Endothelial cell of umbilical vein (primary cell): Measurements from ENCODE around the gene CTIF. TPM values are rescaled to one million over a fixed set of nuclear protein-coding genes. Genes with fewer than 3 reads are reported as not detected.

Source experiments
- BruUV-seq: library from RNA; stranded (reverse); fragments of 400-500 nt; replicated peaks from 2 replicates; lab custom pipeline; 2021; lab: Mats Ljungman, UMichigan
- CTCF ChIA-PET: fragments of 300-600, 350-600 bp; sonication (Branson Sonifier 250); formaldehyde crosslinking; loops from one replicate; lab custom pipeline; 2021; ENCODE audit warnings: antibody characterized with exemption, inconsistent platforms; lab: Charles Lee
- POLR2A ChIA-PET: fragments of 300-600, 350-600 bp; sonication (Branson Sonifier 250); formaldehyde crosslinking; loops from one replicate; lab custom pipeline; 2021; ENCODE audit warnings: antibody characterized with exemption, inconsistent platforms; lab: Charles Lee
- DNase-seq: peaks from one replicate; pipeline ENCODE4 v3.0.0-alpha.2; 2011; ENCODE audit warnings: low read depth, low spot score
- FAIRE-seq: peaks from 2 replicates; lab custom pipeline; 2011; peaks lifted over from hg19 to GRCh38; lab: Jason Lieb, UNC
- H2AFZ ChIP-seq: 2 replicates; pipeline ENCODE4 v1.6.0; 2012; ENCODE audit warnings: low read depth, low read length, control low read depth, inconsistent platforms
- H3K27ac ChIP-seq: 2 replicates; pipeline ENCODE4 v1.5.1; 2011; ENCODE audit warnings: low read depth, mild to moderate bottlenecking, control low read depth, low read length, moderate library complexity; ENCODE audit not compliant: insufficient read depth
- H3K27me3 ChIP-seq, 2 experiments: 2 replicates each; pipeline versions ENCODE4 v1.6.0 to v1.6.1; 2011; ENCODE audit warnings: low read length in 2 of 2, mixed read lengths in 1 of 2; ENCODE audit not compliant: control insufficient read depth in 2 of 2, insufficient read depth in 2 of 2
- H3K36me3 ChIP-seq, 2 experiments: 2 replicates in 1 of 2; 3 replicates in 1 of 2; pipeline ENCODE4 v1.5.1; 2011; ENCODE audit warnings: low read length in 2 of 2, mild to moderate bottlenecking in 1 of 2, moderate library complexity in 1 of 2; ENCODE audit not compliant: control insufficient read depth in 2 of 2, insufficient read depth in 2 of 2; ENCODE audit errors: extremely low read depth in 1 of 2
- H3K4me1 ChIP-seq: 3 replicates; pipeline ENCODE4 v1.5.1; 2011; ENCODE audit warnings: mild to moderate bottlenecking, low read length; ENCODE audit not compliant: control insufficient read depth, insufficient read depth; ENCODE audit errors: extremely low read depth
- H3K4me2 ChIP-seq: 2 replicates; pipeline ENCODE4 v1.6.1; 2011; ENCODE audit warnings: low read length, control low read depth, mixed read lengths; ENCODE audit not compliant: insufficient read depth
- H3K4me3 ChIP-seq, 3 experiments: fragments of 200-600 bp in 1 of 3; sonication (generic), shearing (Covaris generic) in 1 of 3; replicated peaks in 1 of 3; 2 replicates each; pipeline ENCODE4 v1.5.1; 2011 to 2016; ENCODE audit warnings: control low read depth in 3 of 3, low read length in 3 of 3, mild to moderate bottlenecking in 2 of 3, inconsistent platforms in 1 of 3, low read depth in 1 of 3, moderate library complexity in 1 of 3; ENCODE audit not compliant: insufficient read depth in 1 of 3
- H3K79me2 ChIP-seq: 2 replicates; pipeline ENCODE4 v1.6.0; 2012; ENCODE audit warnings: low read length, inconsistent platforms; ENCODE audit not compliant: control insufficient read depth, insufficient read depth
- H3K9ac ChIP-seq: replicated peaks from 2 replicates; pipeline ENCODE3; 2011; ENCODE audit warnings: low read length, control low read depth; ENCODE audit not compliant: insufficient read depth; ENCODE audit errors: extremely low read depth
- H3K9me1 ChIP-seq: replicated peaks from 3 replicates; pipeline ENCODE4 v1.6.0; 2011; ENCODE audit warnings: mild to moderate bottlenecking, low read length; ENCODE audit not compliant: control insufficient read depth, insufficient read depth; ENCODE audit errors: extremely low read depth
- H3K9me3 ChIP-seq: replicated peaks from 2 replicates; pipeline ENCODE4 v1.5.1; 2012; ENCODE audit warnings: low read length, inconsistent platforms; ENCODE audit not compliant: control insufficient read depth, insufficient read depth
- H4K20me1 ChIP-seq: replicated peaks from 2 replicates; pipeline ENCODE3; 2011; ENCODE audit warnings: mild to moderate bottlenecking, low read length; ENCODE audit not compliant: control insufficient read depth, insufficient read depth; ENCODE audit errors: extremely low read depth
- EZH2 ChIP-seq: IDR thresholded peaks from 2 replicates; pipeline ENCODE4 v1.6.1; 2012; ENCODE audit warnings: borderline replicate concordance, low read depth, mild to moderate bottlenecking, moderate library complexity, low read length, inconsistent platforms; ENCODE audit not compliant: severe bottlenecking
- FOS ChIP-seq: IDR thresholded peaks from 2 replicates; pipeline ENCODE4 v1.6.1; 2011; ENCODE audit warnings: mild to moderate bottlenecking, low read length, moderate library complexity, borderline replicate concordance; ENCODE audit not compliant: insufficient read depth
- GATA2 ChIP-seq: IDR thresholded peaks from 2 replicates; pipeline ENCODE4 v1.7.0; 2011; ENCODE audit warnings: low read depth, mild to moderate bottlenecking, moderate library complexity, mixed read lengths, low read length; ENCODE audit not compliant: insufficient read length, insufficient read depth
- JUN ChIP-seq: IDR thresholded peaks from 2 replicates; pipeline ENCODE4 v1.6.1; 2011; ENCODE audit warnings: borderline replicate concordance, low read depth; ENCODE audit not compliant: insufficient read length, insufficient read depth
- MYC ChIP-seq: IDR thresholded peaks from one replicate; pipeline ENCODE4 v1.6.1; 2011; ENCODE audit warnings: mild to moderate bottlenecking, low read depth, low read length
- POLR2A ChIP-seq: IDR thresholded peaks from 2 replicates; pipeline ENCODE4 v1.6.1; 2012; ENCODE audit warnings: low read depth, mild to moderate bottlenecking, control low read depth, low read length
- POLR2AphosphoS5 ChIP-seq: IDR thresholded peaks from 2 replicates; pipeline ENCODE4 v1.6.1; 2012; ENCODE audit warnings: low read depth, mild to moderate bottlenecking, control low read depth, low read length, moderate library complexity; ENCODE audit not compliant: insufficient read depth
- dilution Hi-C: fragments of 300-500 bp; cut with MboI; formaldehyde crosslinking; loops from one replicate; pipeline ENCODE4 v1.15.0; 2019; ENCODE audit warnings: low sequenced_read_pairs; ENCODE audit not compliant: extremely low pct_ligation_motif_present
- intact Hi-C: fragments of 100-400 bp; cut with micrococcal nuclease; formaldehyde crosslinking; loops from one replicate; pipeline ENCODE4 v1.10.0; 2022
- polyA plus RNA-seq, 4 experiments: library from polyadenylated mRNA; depleted of rRNA in 3 of 4; stranded (reverse) in 3 of 4; unstranded in 1 of 4; fragments of >200 nt; gene quantifications; 2 replicates each; pipeline versions ENCODE4 v1.2.1 to v1.2.3, GENCODE V29; 2011 to 2012; ENCODE audit warnings: missing spikeins in 1 of 4
- total RNA-seq: library from RNA; stranded (reverse); gene quantifications from 2 replicates; pipeline ENCODE4 v1.2.3, GENCODE V29; 2021
- TF ChIP-seq, protein P1 (sequence below), 2 donors: IDR thresholded peaks; 1 replicate in 1 of 2; 2 replicates in 1 of 2; pipeline ENCODE4 v1.5.1; 2011; ENCODE audit warnings: low read length in 2 of 2, mild to moderate bottlenecking in 2 of 2, moderate library complexity in 2 of 2, control low read depth in 1 of 2, inconsistent platforms in 1 of 2, low read depth in 1 of 2; ENCODE audit not compliant: insufficient read depth in 1 of 2; ENCODE audit errors: extremely low read depth in 1 of 2
- TF ChIP-seq, protein P2 (sequence below): IDR thresholded peaks from 2 replicates; pipeline ENCODE4 v1.6.1; 2011; ENCODE audit not compliant: insufficient read depth, insufficient read length

Gene CTIF
- total and polyA plus RNA-seq, 2 donors (not counting 3 experiments of a cell fraction or from before 2014, with no cell fraction given): 20.9 to 57.7 TPM

DNA sequence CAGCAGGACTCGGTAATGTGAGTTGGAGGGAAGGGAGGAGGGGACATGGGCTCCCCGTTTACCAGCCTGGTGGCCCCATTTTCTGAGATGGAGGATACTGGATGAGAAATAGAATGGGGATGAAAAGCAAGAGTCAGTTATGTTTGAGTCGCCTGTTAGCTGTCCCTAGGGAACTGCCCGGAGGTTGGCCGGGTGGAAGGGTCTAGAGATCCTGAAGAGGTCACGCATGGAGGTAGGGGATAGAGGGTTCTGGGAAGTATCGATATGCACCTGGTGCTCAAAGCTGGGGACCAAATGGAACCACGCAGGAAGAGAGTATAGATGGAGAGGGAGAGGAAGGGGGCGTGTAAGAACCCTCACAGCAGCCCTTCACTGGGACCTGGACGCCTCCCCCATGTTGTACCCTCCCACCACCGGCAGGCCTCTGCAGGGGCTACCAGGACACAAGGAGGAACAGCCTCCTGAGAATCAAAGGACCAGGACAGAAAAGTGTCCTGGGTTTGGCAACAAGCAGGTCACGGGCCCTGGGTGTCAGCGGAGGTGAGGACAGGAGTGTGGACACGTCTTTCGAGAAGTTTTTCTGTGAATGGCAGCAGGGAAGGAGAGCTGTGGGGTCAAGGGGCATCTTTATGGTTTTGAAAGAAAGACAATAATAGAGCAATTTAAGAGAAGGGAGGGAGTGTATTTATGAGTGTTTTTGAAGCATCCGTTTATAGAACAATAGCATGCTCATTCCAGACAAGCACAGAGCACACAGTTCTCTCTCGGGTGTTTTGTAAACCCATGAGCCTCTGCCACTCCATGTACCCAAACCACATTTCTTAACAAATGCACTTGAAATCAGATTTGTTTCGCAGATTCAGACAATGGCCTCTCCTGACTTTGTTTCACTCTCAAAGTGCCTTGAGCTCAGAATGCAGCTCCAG lies 279.8 kb downstream of the CTIF start:
- ChIA-PET CTCF (no interaction called here), POLR2A (interaction anchor here (0.6 kb wide), 1 partner anchor 122 kb away, joined by 4 read pairs; no protein-coding TSS in a partner anchor)
- BruUV-seq: no TSS peak
- Histone ChIP-seq H3K79me2 (no peaks in the 10 kb centered on the region), H3K4me3 (no peak overlapping the region), H2AFZ (no peak overlapping the region), H3K9me3 (no peaks in the 10 kb centered on the region), H3K4me1 (no peaks in the 10 kb centered on the region), H4K20me1 (no peaks in the 10 kb centered on the region), H3K36me3 (peaks cover 0 to 3% of the 10 kb centered on the region in 2 experiments), H3K9me1 (no peaks in the 10 kb centered on the region), H3K27me3 (no peaks in the 10 kb centered on the region), H3K4me2 (no peak overlapping the region), H3K9ac (no peak overlapping the region), H3K27ac (no peak overlapping the region)
- dilution Hi-C loops (no loop called here), intact Hi-C loops (no loop called here)
- TF ChIP-seq, protein P1, sequence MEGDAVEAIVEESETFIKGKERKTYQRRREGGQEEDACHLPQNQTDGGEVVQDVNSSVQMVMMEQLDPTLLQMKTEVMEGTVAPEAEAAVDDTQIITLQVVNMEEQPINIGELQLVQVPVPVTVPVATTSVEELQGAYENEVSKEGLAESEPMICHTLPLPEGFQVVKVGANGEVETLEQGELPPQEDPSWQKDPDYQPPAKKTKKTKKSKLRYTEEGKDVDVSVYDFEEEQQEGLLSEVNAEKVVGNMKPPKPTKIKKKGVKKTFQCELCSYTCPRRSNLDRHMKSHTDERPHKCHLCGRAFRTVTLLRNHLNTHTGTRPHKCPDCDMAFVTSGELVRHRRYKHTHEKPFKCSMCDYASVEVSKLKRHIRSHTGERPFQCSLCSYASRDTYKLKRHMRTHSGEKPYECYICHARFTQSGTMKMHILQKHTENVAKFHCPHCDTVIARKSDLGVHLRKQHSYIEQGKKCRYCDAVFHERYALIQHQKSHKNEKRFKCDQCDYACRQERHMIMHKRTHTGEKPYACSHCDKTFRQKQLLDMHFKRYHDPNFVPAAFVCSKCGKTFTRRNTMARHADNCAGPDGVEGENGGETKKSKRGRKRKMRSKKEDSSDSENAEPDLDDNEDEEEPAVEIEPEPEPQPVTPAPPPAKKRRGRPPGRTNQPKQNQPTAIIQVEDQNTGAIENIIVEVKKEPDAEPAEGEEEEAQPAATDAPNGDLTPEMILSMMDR (IDR thresholded peaks at IDR 0.05; ENCODE audit: extremely low read depth in 1 of 2, insufficient read depth in 1 of 2, low read depth in 1 of 2, low read length in 2 of 2): no peak
- TF ChIP-seq POLR2A (no peak), EZH2 (no peak), MYC (no peak), GATA2 (no peak), POLR2AphosphoS5 (no peak), FOS (no peak), JUN (no peak)
- TF ChIP-seq, protein P2, sequence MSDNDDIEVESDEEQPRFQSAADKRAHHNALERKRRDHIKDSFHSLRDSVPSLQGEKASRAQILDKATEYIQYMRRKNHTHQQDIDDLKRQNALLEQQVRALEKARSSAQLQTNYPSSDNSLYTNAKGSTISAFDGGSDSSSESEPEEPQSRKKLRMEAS: no peak
- DNase-seq: no peak
- FAIRE-seq: peak; percentile 63
